GM19043 (cell line): ENCODE results near the gene MAP3K6.
A peak's percentile ranks its signal among the peaks of the same experiment; 100 is the strongest.

ENCODE experiments used
- ATAC-seq: cut with Tn5 transposase; IDR thresholded peaks from one replicate; pipeline ENCODE4 v1.9.1; 2021; ENCODE audit warnings: low read depth; ENCODE audit not compliant: unreplicated experiment

MAP3K6 gene

GRCh38 chr1:27358038-27358927, 8.5 kb downstream of the MAP3K6 start:
- no peak for ATAC-seq

- ATAC-seq = no peak
These were observed 9.3 kb downstream of the MAP3K6 start for GRCh38 chr1:27357281-27358037.

GRCh38 chr1:27356619-27357280, 10.0 kb downstream of the MAP3K6 start:
- ATAC-seq = no peak

DNA sequence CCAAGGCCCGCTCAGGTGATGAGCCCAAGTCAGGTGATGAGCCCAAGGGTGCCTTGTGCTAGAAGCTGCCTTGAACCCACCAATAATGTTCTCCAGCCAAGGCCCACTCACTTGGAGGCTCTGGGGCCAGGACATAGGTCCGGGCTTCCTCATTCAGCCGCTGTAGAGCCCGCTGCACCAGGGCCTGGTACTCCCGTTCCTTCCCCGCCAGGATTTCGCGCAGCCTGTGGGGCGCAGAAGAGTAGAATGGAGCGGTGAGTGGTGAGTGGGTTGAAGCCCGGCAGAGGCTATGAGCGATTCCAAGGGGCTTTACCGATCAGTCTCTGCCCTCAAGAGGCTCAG, 10.5 kb downstream of the MAP3K6 start:
- ATAC-seq = no peak

DNA sequence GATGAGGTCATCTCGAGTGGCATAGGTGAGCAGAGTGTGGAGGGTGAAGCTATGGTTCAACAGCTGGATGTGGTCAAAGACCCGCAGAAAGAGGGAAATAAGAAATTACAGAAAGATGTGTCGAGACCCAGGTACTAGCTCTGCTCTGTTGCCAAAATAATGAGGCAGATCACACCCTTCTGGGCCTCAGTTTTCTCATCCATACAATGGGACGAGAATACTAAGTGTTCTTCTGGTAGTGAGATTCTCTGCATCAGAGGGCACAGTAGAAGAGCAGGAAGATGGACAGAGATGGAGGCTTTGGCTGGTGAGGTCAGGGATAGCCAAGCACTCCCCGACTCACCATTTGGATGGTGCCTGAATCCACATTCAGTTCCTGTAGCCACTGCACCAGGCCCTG, 11.1 kb downstream of the MAP3K6 start:
- no peak for ATAC-seq

GRCh38 chr1:27353629-27354028, 13.1 kb downstream of the MAP3K6 start:
- no peak for ATAC-seq

GRCh38 chr1:27353166-27353565, 13.6 kb downstream of the MAP3K6 start:
- ATAC-seq = no peak

DNA sequence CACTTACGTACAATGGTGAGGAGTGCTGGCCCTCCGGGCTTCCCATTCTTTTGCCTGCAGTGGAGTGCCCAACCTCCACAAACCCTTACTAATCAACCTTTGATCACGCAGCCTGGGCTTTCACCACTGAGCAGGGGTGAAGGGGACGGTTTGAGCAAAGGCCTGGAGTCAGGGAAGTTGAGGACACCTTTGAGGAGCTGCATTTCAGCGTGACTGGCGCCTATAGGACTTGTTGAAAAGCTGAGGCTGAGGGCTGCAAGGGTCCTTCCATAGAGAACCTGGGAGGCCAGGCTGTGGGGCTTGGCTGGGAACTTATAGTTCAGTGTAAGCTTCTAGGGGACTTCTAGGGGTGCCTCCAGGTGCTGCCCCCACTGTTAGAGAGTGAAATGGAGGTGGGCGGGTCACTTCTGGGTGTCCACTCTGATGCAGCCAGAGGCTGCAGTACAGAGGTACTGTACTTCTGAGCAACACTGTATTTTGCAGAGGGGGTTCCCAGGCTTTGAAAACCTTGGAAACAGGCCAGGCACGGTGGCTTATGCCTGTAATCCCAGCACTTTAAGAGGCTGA, 15.1 kb downstream of the MAP3K6 start:
- no peak for ATAC-seq

DNA sequence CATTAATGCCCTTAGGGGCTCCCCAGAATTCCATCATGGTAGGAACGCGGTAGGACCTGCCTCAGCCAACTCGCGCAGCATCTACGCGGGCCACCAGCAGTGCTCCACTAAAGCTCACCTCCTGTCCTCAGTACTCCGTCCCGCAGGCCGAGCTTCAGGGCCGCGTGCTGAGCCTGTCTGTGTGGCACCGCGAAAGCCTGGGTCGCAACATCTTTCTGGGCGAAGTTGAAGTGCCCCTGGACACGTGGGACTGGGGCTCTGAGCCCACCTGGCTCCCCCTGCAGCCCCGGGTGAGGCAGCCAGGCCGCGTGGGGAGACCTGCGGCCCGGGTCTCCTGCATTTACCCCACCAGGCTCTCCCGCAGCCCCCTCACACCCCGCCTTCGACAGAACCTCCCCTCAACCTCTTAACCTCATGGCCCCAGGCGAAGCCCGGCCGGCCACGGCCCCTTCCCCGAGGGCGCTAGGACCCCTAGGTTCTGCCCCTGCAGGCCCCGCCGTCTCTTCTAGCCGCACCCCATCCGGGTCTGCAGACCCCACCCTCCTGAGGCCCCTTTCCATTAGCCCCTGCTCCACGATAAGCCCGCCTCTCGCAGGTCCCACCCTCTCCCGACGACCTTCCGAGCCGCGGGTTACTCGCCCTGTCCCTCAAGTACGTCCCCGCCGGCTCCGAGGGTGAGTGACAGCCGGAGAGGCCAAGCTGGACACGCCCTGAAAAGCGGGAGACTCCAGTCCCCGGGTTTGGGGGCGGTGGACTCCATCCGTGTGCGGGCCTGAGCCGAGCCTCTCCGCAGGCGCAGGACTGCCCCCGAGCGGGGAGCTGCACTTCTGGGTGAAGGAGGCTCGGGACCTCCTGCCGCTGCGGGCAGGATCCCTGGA, 15.9 kb downstream of the MAP3K6 start:
- ATAC-seq = no peak

GRCh38 chr1:27349784-27350662, 16.7 kb downstream of the MAP3K6 start:
- no peak for ATAC-seq

GRCh38 chr1:27348861-27349783, 17.6 kb downstream of the MAP3K6 start:
- ATAC-seq = no peak

GRCh38 chr1:27346991-27347624, 19.7 kb downstream of the MAP3K6 start:
- ATAC-seq = no peak

GRCh38 chr1:27346357-27346756, 20.4 kb downstream of the MAP3K6 start:
- no peak for ATAC-seq

DNA sequence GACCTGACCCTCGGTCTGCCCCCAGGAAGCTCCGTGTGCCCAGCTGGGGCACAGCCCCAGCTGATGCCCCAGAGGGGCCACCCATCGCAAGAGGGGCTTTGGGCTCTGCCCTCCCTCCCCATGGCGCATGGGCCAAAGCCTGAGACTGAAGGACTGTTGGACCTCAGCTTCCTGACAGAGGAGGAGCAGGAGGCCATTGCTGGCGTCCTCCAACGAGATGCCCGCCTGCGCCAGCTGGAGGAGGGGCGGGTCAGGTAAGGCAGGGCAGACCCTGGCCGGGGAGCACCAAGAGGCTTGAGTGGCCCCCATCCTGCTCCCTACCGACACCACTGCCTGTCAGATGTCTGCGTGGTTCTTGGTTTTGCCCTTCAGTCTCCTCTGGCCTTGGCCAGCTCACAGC, 21.5 kb downstream of the MAP3K6 start:
- ATAC-seq = no peak

GRCh38 chr1:27343639-27344025, 23.1 kb downstream of the MAP3K6 start:
- no peak for ATAC-seq

- no peak for ATAC-seq
These were observed 23.8 kb downstream of the MAP3K6 start for GRCh38 chr1:27342778-27343638.

- ATAC-seq = peak; percentile 12
These were observed 24.4 kb downstream of the MAP3K6 start for GRCh38 chr1:27342391-27342777.
